Measurements from ENCODE around the gene LCAT.
"Not testable (repeated sequence)": the region's sequence is repeated elsewhere in the genome, so short reads cannot be mapped to it uniquely, and the experiment has no call there.

The LCAT gene

GRCh38 chr16:67931712-67932461 is 12.0 kb downstream of the LCAT start, which contains the start of gene CTRL:
TSS of gene CTRL (minus strand) at chr16:67931862. CDS start at chr16:67931852, 10 bp downstream.
- no peak for DNase-seq (ENCODE audit: low read depth)

GRCh38 chr16:67930678-67931211 is 13.2 kb downstream of the LCAT start:
- DNase-seq (ENCODE audit: low read depth) = no peak

- no peak for DNase-seq (ENCODE audit: low read depth)
These were observed 13.7 kb downstream of the LCAT start for GRCh38 chr16:67930191-67930590.

- peak; percentile 48 for DNase-seq (ENCODE audit: low read depth)
These were observed 15.2 kb downstream of the LCAT start for GRCh38 chr16:67928561-67929364.

- DNase-seq (ENCODE audit: low read depth) = no peak
These were observed 15.8 kb downstream of the LCAT start for GRCh38 chr16:67928147-67928546.

GRCh38 chr16:67927131-67927941 is 16.6 kb downstream of the LCAT start:
- no peak for DNase-seq (ENCODE audit: low read depth)

GRCh38 chr16:67926181-67926750 is 17.7 kb downstream of the LCAT start:
- DNase-seq (ENCODE audit: low read depth) = no peak

- DNase-seq (ENCODE audit: low read depth) = no peak
These were observed 19.6 kb downstream of the LCAT start for GRCh38 chr16:67924140-67924906.

- no peak for DNase-seq (ENCODE audit: low read depth)
These were observed 20.4 kb downstream of the LCAT start for GRCh38 chr16:67923414-67924116.

GRCh38 chr16:67922740-67923139 is 21.2 kb downstream of the LCAT start:
- no peak for DNase-seq (ENCODE audit: low read depth)

- no peak for DNase-seq (ENCODE audit: low read depth)
These were observed 21.7 kb downstream of the LCAT start for GRCh38 chr16:67922221-67922620.

- no peak for DNase-seq (ENCODE audit: low read depth)
These were observed 24.2 kb downstream of the LCAT start for GRCh38 chr16:67919622-67920221.

- DNase-seq (ENCODE audit: low read depth) = no peak
These were observed 26.1 kb downstream of the LCAT start for GRCh38 chr16:67917852-67918236.

GRCh38 chr16:67917140-67917851 is 26.6 kb downstream of the LCAT start:
- no peak for DNase-seq (ENCODE audit: low read depth)

- DNase-seq (ENCODE audit: low read depth) = no peak
These were observed 27.8 kb downstream of the LCAT start for GRCh38 chr16:67915831-67916723.

GRCh38 chr16:67915496-67915769 is 28.5 kb downstream of the LCAT start:
- DNase-seq (ENCODE audit: low read depth) = not testable (repeated sequence)

GRCh38 chr16:67914758-67915495 is 29.0 kb downstream of the LCAT start:
- no peak for DNase-seq (ENCODE audit: low read depth)

- no peak for DNase-seq (ENCODE audit: low read depth)
These were observed 33.8 kb downstream of the LCAT start for GRCh38 chr16:67910158-67910557.
